GM20000 (cell line): Measurements from ENCODE around the gene SH3RF3.

Experiments
- DNase-seq: peaks from one replicate; pipeline ENCODE4 v3.0.0; 2012; ENCODE audit warnings: low spot score
- CTCF ChIP-seq: IDR thresholded peaks from 2 replicates; pipeline ENCODE4 v1.5.1; 2012; ENCODE audit warnings: mild to moderate bottlenecking, control low read depth; ENCODE audit errors: extremely low read depth, missing control alignments

The SH3RF3 gene

GRCh38 chr2:109260116-109260855 lies 131.3 kb downstream of the SH3RF3 start:
- no peak for DNase-seq
- TF ChIP-seq CTCF, result no peak

- no peak for DNase-seq
- no peak for TF ChIP-seq CTCF
These were observed 132.1 kb downstream of the SH3RF3 start for GRCh38 chr2:109260886-109261700.

- no peak for TF ChIP-seq CTCF
- DNase-seq, result no peak
These were observed 133.1 kb downstream of the SH3RF3 start for GRCh38 chr2:109261906-109262631.

- no peak for TF ChIP-seq CTCF
- no peak for DNase-seq
These were observed 135.8 kb downstream of the SH3RF3 start for GRCh38 chr2:109264595-109265328.

- DNase-seq, result no peak
These were observed 136.4 kb downstream of the SH3RF3 start for GRCh38 chr2:109265369-109265768.

GRCh38 chr2:109265953-109266352 lies 136.9 kb downstream of the SH3RF3 start:
- TF ChIP-seq CTCF, result no peak
- DNase-seq, result no peak

More at GRCh38 chr2:109265369-109265768, 136.4 kb downstream of the SH3RF3 start:
- no peak for TF ChIP-seq CTCF
